Kidney epithelial cell (primary cell): ENCODE measurements around the gene DUSP23. TPM values are rescaled to one million over a fixed set of nuclear protein-coding genes. Genes with fewer than 3 reads are reported as not detected.

Experiments
- DNase-seq: peaks from one replicate; pipeline ENCODE4 v3.0.0-alpha.2; 2010; ENCODE audit warnings: low read depth
- H3K27me3 ChIP-seq: 2 replicates; pipeline ENCODE4 v1.6.0; 2011; ENCODE audit warnings: low read length; ENCODE audit not compliant: control insufficient read depth, insufficient read depth
- H3K36me3 ChIP-seq: 2 replicates; pipeline ENCODE4 v1.5.1; 2011; ENCODE audit warnings: low read length; ENCODE audit not compliant: control insufficient read depth, insufficient read depth
- H3K4me3 ChIP-seq: 2 replicates; pipeline ENCODE4 v1.5.1; 2011; ENCODE audit warnings: low read depth, mild to moderate bottlenecking, control low read depth, low read length
- total RNA-seq: library from RNA; depleted of rRNA; stranded (reverse); fragments of >200 nt; gene quantifications from 2 replicates; pipeline ENCODE4 v1.2.3, GENCODE V29; 2015
- TF ChIP-seq, protein P1 (sequence below): IDR thresholded peaks from 2 replicates; pipeline ENCODE4 v1.5.1; 2011; ENCODE audit warnings: mild to moderate bottlenecking, moderate library complexity, low read length, control low read depth, inconsistent platforms; ENCODE audit not compliant: insufficient read depth, poor library complexity, severe bottlenecking

DUSP23 gene
- total RNA-seq = 67.3 and 73.0 TPM in 2 replicates

DNA sequence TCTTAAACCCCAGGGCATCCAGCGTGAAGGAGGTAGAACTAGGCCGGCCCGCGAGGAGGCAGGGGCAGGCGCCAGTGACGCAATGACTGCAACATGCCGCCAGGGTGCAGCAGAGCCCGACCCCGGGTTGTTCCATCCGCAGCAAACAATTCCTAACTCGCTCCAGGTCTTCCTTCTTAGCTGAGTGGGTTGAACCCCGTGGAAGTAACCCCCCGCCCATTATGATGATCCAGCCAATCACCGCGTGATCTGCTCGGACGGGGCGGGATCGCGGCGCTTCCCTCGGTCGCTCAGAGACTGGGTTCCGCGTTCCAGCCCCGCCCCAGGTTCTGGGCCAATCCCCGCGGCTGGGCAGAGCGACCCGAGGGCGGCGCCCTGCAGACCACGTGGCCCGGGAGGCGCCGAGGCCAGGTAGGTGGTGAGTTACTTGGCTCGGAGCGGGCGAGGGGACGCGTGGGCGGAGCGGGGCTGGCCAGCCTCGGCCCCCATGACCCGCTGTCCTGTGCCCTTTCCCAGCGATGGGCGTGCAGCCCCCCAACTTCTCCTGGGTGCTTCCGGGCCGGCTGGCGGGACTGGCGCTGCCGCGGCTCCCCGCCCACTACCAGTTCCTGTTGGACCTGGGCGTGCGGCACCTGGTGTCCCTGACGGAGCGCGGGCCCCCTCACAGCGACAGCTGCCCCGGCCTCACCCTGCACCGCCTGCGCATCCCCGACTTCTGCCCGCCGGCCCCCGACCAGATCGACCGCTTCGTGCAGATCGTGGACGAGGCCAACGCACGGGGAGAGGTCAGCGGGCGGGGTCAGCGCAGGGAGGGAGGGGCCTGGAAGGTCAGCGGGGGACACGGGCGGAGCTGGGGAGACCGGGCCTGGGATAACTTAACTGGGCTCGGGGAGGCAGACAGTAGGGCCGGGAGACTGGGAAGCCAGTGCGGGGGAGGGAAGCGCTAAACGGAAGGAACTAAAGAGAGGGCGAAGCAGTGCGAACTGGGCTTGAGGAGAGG is at the start of gene DUSP23:
Gene DUSP23, plus strand, starts transcription at position 380 of the 1,000 bp plus-strand sequence. Its CDS starts 139 bp downstream, at position 519.
- TF ChIP-seq, protein P1, sequence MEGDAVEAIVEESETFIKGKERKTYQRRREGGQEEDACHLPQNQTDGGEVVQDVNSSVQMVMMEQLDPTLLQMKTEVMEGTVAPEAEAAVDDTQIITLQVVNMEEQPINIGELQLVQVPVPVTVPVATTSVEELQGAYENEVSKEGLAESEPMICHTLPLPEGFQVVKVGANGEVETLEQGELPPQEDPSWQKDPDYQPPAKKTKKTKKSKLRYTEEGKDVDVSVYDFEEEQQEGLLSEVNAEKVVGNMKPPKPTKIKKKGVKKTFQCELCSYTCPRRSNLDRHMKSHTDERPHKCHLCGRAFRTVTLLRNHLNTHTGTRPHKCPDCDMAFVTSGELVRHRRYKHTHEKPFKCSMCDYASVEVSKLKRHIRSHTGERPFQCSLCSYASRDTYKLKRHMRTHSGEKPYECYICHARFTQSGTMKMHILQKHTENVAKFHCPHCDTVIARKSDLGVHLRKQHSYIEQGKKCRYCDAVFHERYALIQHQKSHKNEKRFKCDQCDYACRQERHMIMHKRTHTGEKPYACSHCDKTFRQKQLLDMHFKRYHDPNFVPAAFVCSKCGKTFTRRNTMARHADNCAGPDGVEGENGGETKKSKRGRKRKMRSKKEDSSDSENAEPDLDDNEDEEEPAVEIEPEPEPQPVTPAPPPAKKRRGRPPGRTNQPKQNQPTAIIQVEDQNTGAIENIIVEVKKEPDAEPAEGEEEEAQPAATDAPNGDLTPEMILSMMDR = peak; percentile 90
- peak within 1 kb of the TSS; percentile 76 for H3K4me3 ChIP-seq
- peak; percentile 83 for DNase-seq
- no peaks in the 10 kb centered on the region for H3K36me3 ChIP-seq
- H3K27me3 ChIP-seq = peaks cover under 1% of the 10 kb centered on the region

DNA sequence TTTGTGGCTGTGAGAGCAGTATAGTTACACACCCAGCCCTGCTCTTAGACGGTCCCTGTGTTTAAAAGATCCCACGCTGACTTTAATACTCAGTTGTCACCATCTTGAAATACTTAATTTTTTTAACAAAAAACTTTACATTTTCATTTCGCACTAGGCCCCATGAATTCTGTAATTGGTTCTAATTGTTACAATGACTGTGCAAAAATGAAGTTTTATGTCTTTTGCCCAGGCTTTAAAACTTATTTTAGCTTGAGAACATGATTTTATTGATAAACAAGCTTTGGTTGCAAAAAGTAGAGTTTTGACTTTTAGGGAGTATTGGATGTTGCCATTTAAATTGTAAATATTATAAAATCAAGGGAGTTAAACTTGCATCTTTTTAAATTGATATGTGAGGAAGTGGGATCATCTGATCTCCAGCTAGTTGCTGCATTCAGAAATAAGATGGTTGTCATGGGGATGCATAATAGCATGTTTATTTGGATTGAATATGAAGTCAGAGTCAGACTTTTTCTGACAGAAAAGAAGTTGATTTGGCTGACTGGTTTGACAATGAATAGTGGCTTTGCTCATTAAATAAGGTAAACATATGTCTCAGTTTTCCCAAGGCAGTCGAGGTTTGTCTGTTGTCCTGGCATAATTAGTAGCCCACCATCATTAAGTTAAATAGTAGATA is 43.4 kb upstream of the DUSP23 start:
- no peak for DNase-seq
- Histone ChIP-seq H3K27me3 (no peaks in the 10 kb centered on the region), H3K36me3 (no peaks in the 10 kb centered on the region), H3K4me3 (no peak overlapping the region)
- TF ChIP-seq, protein P1 = no peak

DNA sequence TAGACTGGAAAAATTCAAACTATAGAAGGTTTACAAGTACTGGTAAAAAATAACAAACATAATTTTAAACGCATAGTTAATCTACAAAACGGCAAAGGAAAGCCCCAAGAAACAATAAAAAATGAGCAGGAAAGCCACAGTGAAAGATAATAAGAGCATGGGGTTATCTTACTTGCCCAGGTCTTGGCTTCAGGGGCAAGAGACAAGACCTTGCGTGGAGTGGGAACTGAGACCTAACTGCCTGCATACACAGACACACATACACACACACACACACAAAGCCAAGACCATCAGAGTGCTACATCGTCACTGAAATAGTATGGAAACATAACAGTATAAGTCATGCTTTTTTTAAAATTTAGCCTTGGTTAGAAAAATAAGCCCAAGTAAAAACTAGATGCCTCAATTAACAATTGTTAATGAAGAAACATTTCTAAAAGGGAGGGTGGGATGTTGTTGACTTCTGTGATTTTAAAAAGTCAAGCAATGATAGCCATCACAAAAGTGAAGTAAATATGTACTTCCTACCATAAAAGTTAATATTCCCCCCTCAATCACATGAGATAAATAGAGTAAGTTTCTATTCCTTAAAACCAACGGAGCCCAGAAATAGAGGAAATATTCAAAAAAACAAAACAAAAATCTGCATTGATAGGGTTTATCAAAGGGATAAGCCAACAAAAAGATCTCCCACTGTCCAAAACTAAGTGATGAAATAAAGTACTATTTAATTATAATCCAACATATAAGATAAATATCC is 36.9 kb upstream of the DUSP23 start:
- Histone ChIP-seq H3K36me3 (no peaks in the 10 kb centered on the region), H3K27me3 (no peaks in the 10 kb centered on the region), H3K4me3 (no peak overlapping the region)
- DNase-seq = no peak
- TF ChIP-seq, protein P1 = no peak

DNA sequence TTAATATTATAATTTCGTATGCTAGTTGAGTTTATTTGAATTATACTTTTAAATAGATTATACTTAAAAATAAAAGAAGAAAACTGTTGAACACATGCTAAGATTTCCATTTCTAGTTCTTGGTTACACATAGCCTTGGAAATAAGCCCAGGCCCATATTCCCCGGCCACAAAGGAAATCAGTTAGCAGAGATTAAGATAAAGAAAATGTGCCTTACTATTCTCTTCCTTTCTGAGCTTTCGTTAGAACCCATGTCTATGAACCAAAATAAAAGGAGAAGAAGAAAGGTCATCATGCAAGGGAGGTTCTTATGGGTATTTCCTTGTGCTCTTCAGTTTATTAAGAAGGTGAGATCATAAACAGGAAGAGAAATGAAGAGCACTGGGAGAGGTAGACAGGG is 34.1 kb upstream of the DUSP23 start:
- DNase-seq = no peak
- Histone ChIP-seq H3K4me3 (no peak overlapping the region), H3K36me3 (no peaks in the 10 kb centered on the region), H3K27me3 (no peaks in the 10 kb centered on the region)
- TF ChIP-seq, protein P1 = no peak

DNA sequence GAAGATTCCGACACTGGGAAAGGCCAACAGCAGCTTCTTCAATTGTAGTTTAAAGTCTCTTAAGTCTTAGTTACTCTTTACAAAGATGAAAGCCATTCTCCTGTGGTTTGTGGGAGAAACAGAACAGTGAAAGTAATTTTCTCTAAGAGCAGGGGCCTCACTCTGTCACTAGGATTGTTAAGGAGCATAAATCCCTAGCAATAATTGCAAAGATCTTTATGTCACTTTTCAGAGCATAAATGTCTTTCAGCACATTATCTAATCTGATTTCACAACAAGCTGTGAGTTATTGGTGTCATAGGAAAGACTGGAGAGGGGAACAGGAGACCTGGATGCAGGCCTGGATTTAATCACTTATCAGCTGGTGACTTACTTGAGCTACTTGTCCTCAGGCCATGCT is 32.4 kb upstream of the DUSP23 start:
- no peaks in the 10 kb centered on the region for H3K27me3 ChIP-seq
- no peak overlapping the region for H3K4me3 ChIP-seq
- no peak for DNase-seq
- TF ChIP-seq, protein P1 = no peak
- H3K36me3 ChIP-seq = no peaks in the 10 kb centered on the region
